Measurements from ENCODE around the gene GARIN5B. TPM values are rescaled to one million over a fixed set of nuclear protein-coding genes. Genes with fewer than 3 reads are reported as not detected.
A peak's percentile ranks its signal among the peaks of the same experiment; 100 is the strongest.

Gene GARIN5B
- total and polyA plus RNA-seq, 2 of the 13 experiments (the other 11 are each of a cell fraction or from before 2014, with no cell fraction given), result not detected

- TF ChIP-seq RBM39 (IDR thresholded peaks at IDR 0.05; ENCODE audit: low read depth, low read length, poor library complexity, severe bottlenecking), result peak; percentile 72
- no peak for TF ChIP-seq ZNF674 (CRISPR knock-in tag; IDR thresholded peaks at IDR 0.05; ENCODE audit: low read depth)
- peak; percentile 5; the same call in 1 of the 2 replicates for TF ChIP-seq STAG1 (CRISPR knock-in tag; IDR thresholded peaks at IDR 0.05)
- peak; percentile 90 for TF ChIP-seq THAP11 (CRISPR knock-in tag; IDR thresholded peaks at IDR 0.05)
- no peak for TF ChIP-seq AGO1 (IDR thresholded peaks at IDR 0.05; ENCODE audit: low read depth, low read length, poor library complexity, severe bottlenecking)
- TF ChIP-seq TMF1 (CRISPR knock-in tag; IDR thresholded peaks at IDR 0.05; ENCODE audit: low read depth), result no peak
- TF ChIP-seq YEATS2 (CRISPR knock-in tag; IDR thresholded peaks at IDR 0.05; ENCODE audit: borderline replicate concordance), result peak; percentile 99
- TF ChIP-seq SETDB1 (CRISPR knock-in tag; IDR thresholded peaks at IDR 0.05; ENCODE audit: borderline replicate concordance), result no peak
- TF ChIP-seq ZNF446 (CRISPR knock-in tag; IDR thresholded peaks at IDR 0.05), result peak; percentile 87; the same call in 1 of the 2 replicates
- no peak for TF ChIP-seq MYNN (CRISPR knock-in tag; IDR thresholded peaks at IDR 0.05; ENCODE audit: low read depth)
- TF ChIP-seq ZNF883 (CRISPR knock-in tag; IDR thresholded peaks at IDR 0.05; ENCODE audit: not compliant biosample characterization), result peak; percentile 76
- TF ChIP-seq ZNF747 (CRISPR knock-in tag; IDR thresholded peaks at IDR 0.05; ENCODE audit: borderline replicate concordance), result peak; percentile 95
- peak; percentile 66; the same call in 1 of the 2 replicates for TF ChIP-seq ZFP36L1 (CRISPR knock-in tag; IDR thresholded peaks at IDR 0.05)
- TF ChIP-seq, protein P1, sequence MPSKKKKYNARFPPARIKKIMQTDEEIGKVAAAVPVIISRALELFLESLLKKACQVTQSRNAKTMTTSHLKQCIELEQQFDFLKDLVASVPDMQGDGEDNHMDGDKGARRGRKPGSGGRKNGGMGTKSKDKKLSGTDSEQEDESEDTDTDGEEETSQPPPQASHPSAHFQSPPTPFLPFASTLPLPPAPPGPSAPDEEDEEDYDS (CRISPR knock-in tag; IDR thresholded peaks at IDR 0.05), result peak; percentile 99
- no peak for TF ChIP-seq GPBP1L1 (CRISPR knock-in tag; IDR thresholded peaks at IDR 0.05)
- TF ChIP-seq ATM (IDR thresholded peaks at IDR 0.05; ENCODE audit: borderline replicate concordance), result no peak
- 0 out of 2 replicates have a peak, but pooled peaks have one; percentile 6 for TF ChIP-seq ZNF776 (CRISPR knock-in tag; IDR thresholded peaks at IDR 0.05)
- no peak for TF ChIP-seq ZNF710 (CRISPR knock-in tag; IDR thresholded peaks at IDR 0.05; ENCODE audit: borderline replicate concordance)
- TF ChIP-seq MAX (IDR thresholded peaks at IDR 0.05), result peak; percentile 73
- no peak for TF ChIP-seq CHD4 (IDR thresholded peaks at IDR 0.05; ENCODE audit: borderline replicate concordance, low read length)
- 0 out of 2 replicates have a peak, but pooled peaks have one; percentile 24 for TF ChIP-seq DMTF1 (CRISPR knock-in tag; IDR thresholded peaks at IDR 0.05)
- TF ChIP-seq ZNF615 (CRISPR knock-in tag; IDR thresholded peaks at IDR 0.05; ENCODE audit: borderline replicate concordance), result no peak
- TF ChIP-seq FOXA1 (IDR thresholded peaks at IDR 0.05), result no peak
- no peak for TF ChIP-seq FOXA1 (CRISPR knock-in tag; IDR thresholded peaks at IDR 0.05)
These were observed 22.8 kb upstream of the GARIN5B start, which contains the start of gene RPL28 (continued) for GRCh38 chr19:55385724-55386492.
